Vagina (tissue), 2 donors: Measurements from ENCODE around the gene SULT4A1. TPM values are rescaled to one million over a fixed set of nuclear protein-coding genes. Genes with fewer than 3 reads are reported as not detected.
"Not testable (repeated sequence)": the region's sequence is repeated elsewhere in the genome, so short reads cannot be mapped to it uniquely, and the experiment has no call there.

Source experiments
- DNase-seq, 2 donors: peaks; one replicate each; pipeline ENCODE4 v3.0.0-alpha.2; 2017; ENCODE audit errors: extremely low spot score in 2 of 2
- H3K27ac ChIP-seq: fragments of 200-600 bp; sonication (generic); one replicate; pipeline ENCODE4 v1.5.1; 2019
- H3K27me3 ChIP-seq: fragments of 200-600 bp; sonication (generic); one replicate; pipeline ENCODE4 v1.5.1; 2019
- H3K36me3 ChIP-seq, 2 donors: fragments of 200-600 bp; sonication (generic); one replicate each; pipeline ENCODE4 v1.5.1; 2017 to 2019
- H3K4me1 ChIP-seq: fragments of 200-600 bp; sonication (generic); one replicate; pipeline ENCODE4 v1.5.1; 2019
- H3K4me3 ChIP-seq, 2 donors: fragments of 200-600 bp; sonication (generic); 1 replicate in 1 of 2; 2 replicates in 1 of 2; pipeline ENCODE4 v1.5.1; 2016 to 2019
- H3K9me3 ChIP-seq: fragments of 200-600 bp; sonication (generic); one replicate; pipeline ENCODE4 v1.5.1; 2019
- POLR2A ChIP-seq, 2 donors: fragments of 450-650 bp; IDR thresholded peaks; one replicate each; pipeline ENCODE4 v1.6.1; 2017; ENCODE audit warnings: antibody characterized with exemption in 2 of 2, mild to moderate bottlenecking in 2 of 2, moderate library complexity in 2 of 2
- POLR2AphosphoS5 ChIP-seq, 2 donors: sonication (generic); formaldehyde crosslinking; IDR thresholded peaks; one replicate each; pipeline ENCODE4 v1.9.0; 2017; ENCODE audit warnings: antibody characterized with exemption in 2 of 2, mild to moderate bottlenecking in 2 of 2, low read depth in 1 of 2; ENCODE audit not compliant: insufficient read depth in 1 of 2
- intact Hi-C: fragments of 100-400 bp; cut with DNase I; formaldehyde crosslinking; loops from one replicate; pipeline ENCODE4 v1.15.1; 2023
- total RNA-seq: library from RNA; depleted of rRNA; stranded (reverse); fragments of >200 nt; gene quantifications from one replicate; pipeline ENCODE4 v1.2.3, GENCODE V29; 2016
- TF ChIP-seq, protein P1 (sequence below), 3 experiments: fragments of 450-650 bp in 2 of 3; fragments of 200-600 bp in 1 of 3; sonication (generic) in 1 of 3; IDR thresholded peaks; one replicate each; pipeline ENCODE4 v1.5.1; 2017 to 2019; ENCODE audit warnings: antibody characterized with exemption in 3 of 3, mild to moderate bottlenecking in 2 of 3, moderate library complexity in 2 of 3

Gene SULT4A1
- total RNA-seq, 1 donor from 2014 or later, result 3.2 TPM

GRCh38 chr22:43878831-43879550, 16.7 kb upstream of the SULT4A1 start:
- Histone ChIP-seq H3K9me3 (no peaks in the 10 kb centered on the region), H3K4me3 (no peak overlapping the region), H3K36me3 (no peaks in the 10 kb centered on the region), H3K4me1 (no peaks in the 10 kb centered on the region), H3K27ac (no peak overlapping the region), H3K27me3 (no peaks in the 10 kb centered on the region)
- no peak for TF ChIP-seq POLR2A (IDR thresholded peaks at IDR 0.05)
- intact Hi-C loops, result no loop called here
- DNase-seq, result no peak

GRCh38 chr22:43878079-43878795, 15.9 kb upstream of the SULT4A1 start:
- no peak overlapping the region for H3K27ac ChIP-seq
- H3K9me3 ChIP-seq, result no peaks in the 10 kb centered on the region
- H3K36me3 ChIP-seq, result no peaks in the 10 kb centered on the region
- DNase-seq, result no peak
- TF ChIP-seq POLR2A (IDR thresholded peaks at IDR 0.05), result no peak
- no peak for TF ChIP-seq POLR2AphosphoS5 (IDR thresholded peaks at IDR 0.05; ENCODE audit: insufficient read depth in 1 of 2, low read depth in 1 of 2)
- TF ChIP-seq, protein P1, sequence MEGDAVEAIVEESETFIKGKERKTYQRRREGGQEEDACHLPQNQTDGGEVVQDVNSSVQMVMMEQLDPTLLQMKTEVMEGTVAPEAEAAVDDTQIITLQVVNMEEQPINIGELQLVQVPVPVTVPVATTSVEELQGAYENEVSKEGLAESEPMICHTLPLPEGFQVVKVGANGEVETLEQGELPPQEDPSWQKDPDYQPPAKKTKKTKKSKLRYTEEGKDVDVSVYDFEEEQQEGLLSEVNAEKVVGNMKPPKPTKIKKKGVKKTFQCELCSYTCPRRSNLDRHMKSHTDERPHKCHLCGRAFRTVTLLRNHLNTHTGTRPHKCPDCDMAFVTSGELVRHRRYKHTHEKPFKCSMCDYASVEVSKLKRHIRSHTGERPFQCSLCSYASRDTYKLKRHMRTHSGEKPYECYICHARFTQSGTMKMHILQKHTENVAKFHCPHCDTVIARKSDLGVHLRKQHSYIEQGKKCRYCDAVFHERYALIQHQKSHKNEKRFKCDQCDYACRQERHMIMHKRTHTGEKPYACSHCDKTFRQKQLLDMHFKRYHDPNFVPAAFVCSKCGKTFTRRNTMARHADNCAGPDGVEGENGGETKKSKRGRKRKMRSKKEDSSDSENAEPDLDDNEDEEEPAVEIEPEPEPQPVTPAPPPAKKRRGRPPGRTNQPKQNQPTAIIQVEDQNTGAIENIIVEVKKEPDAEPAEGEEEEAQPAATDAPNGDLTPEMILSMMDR (IDR thresholded peaks at IDR 0.05), result no peak
- H3K27me3 ChIP-seq, result no peaks in the 10 kb centered on the region
- intact Hi-C loops, result no loop called here
- no peaks in the 10 kb centered on the region for H3K4me1 ChIP-seq
- H3K4me3 ChIP-seq, result no peak overlapping the region

DNA sequence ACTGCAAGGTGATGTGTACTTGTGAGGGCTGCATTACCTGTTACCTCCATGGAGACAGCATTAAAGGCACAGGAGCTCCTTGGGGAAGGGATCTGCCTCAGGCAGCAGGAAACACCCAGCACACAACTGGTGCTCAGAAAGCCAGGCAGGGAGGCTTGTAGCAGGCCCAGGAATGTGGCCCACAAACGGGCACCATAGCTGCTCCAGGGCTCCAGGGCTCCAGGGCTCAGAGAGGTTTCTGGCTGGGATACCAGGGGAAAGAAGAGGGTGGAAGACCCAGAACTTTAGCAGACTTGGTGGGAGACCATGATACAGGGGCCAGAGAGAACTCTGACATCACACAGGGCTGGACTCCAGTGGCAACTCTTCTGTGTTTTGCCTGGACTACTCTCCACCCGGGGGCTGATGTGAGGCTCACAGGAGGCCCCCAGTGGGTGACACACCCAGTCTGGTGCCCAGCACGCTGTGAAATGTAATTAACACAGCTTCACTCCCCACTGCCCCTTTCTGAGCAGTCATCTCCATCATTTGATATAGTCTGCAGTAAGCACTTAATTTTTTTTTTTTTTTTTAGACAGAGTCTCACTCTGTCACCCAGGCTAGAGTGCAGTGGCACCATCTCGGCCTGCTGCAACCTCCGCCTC, 14.7 kb upstream of the SULT4A1 start:
- no peak for DNase-seq
- H3K4me1 ChIP-seq, result no peaks in the 10 kb centered on the region
- H3K27me3 ChIP-seq, result no peaks in the 10 kb centered on the region
- H3K36me3 ChIP-seq, result no peaks in the 10 kb centered on the region
- TF ChIP-seq POLR2AphosphoS5 (IDR thresholded peaks at IDR 0.05; ENCODE audit: insufficient read depth in 1 of 2, low read depth in 1 of 2), result no peak
- TF ChIP-seq POLR2A (IDR thresholded peaks at IDR 0.05), result no peak
- TF ChIP-seq, protein P1 (IDR thresholded peaks at IDR 0.05), result no peak
- H3K4me3 ChIP-seq, result no peak overlapping the region
- intact Hi-C loops, result no loop called here
- no peak overlapping the region for H3K27ac ChIP-seq
- no peaks in the 10 kb centered on the region for H3K9me3 ChIP-seq

DNA sequence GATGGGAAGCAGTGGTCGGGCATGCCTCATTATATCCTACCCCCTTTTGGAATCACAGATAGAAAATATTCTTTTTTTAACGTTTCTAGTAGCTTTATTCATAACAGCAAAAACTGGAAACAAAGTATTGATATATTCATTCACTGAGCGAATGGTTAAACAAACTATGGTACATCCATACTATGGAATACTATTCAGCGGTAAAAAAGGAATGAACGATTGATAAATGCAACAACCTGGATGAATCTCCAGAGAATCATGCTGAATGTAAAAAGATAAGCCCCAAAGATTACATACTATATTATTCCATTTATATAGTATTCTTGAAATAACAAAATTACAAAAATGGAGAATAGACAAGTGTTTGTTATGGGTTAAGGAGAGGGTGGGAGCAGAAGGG, 7.5 kb upstream of the SULT4A1 start:
- intact Hi-C loops, result no loop called here
- no peak for DNase-seq
- Histone ChIP-seq H3K36me3 (no peaks in the 10 kb centered on the region), H3K4me3 (no peak overlapping the region), H3K27me3 (peaks cover 2% of the 10 kb centered on the region), H3K9me3 (no peaks in the 10 kb centered on the region), H3K27ac (no peak overlapping the region), H3K4me1 (no peaks in the 10 kb centered on the region)
- TF ChIP-seq POLR2AphosphoS5 (IDR thresholded peaks at IDR 0.05; ENCODE audit: insufficient read depth in 1 of 2, low read depth in 1 of 2), result no peak
- TF ChIP-seq POLR2A (IDR thresholded peaks at IDR 0.05), result no peak
- TF ChIP-seq, protein P1 (IDR thresholded peaks at IDR 0.05), result no peak

- DNase-seq, H3K4me1 ChIP-seq, H3K4me3 ChIP-seq, H3K27ac ChIP-seq, H3K36me3 ChIP-seq, H3K9me3 ChIP-seq, H3K27me3 ChIP-seq, intact Hi-C loops: not testable (repeated sequence)
These were observed 6.7 kb upstream of the SULT4A1 start for GRCh38 chr22:43869001-43869400.
